Measurements from ENCODE around the gene MYOD1. TPM values are rescaled to one million over a fixed set of nuclear protein-coding genes. Genes with fewer than 3 reads are reported as not detected.

Gene MYOD1
- total RNA-seq, 2 experiments from 2014 or later, result not detected

GRCh38 chr11:17763244-17763643, 43.9 kb downstream of the MYOD1 start:
- no peaks in the 10 kb centered on the region for H3K9me3 ChIP-seq (ENCODE audit: low read length)
- ChIA-PET CTCF (ENCODE audit: unreplicated experiment) (no interaction called here), POLR2A (no interaction called here)
- no peak for DNase-seq (ENCODE audit: low spot score)
- no peaks in the 10 kb centered on the region for H3K4me1 ChIP-seq (ENCODE audit: insufficient read depth, low read length, poor library complexity, severe bottlenecking)
- intact Hi-C loops (cut with micrococcal nuclease; ENCODE audit: unreplicated experiment), result no loop called here
- no peaks in the 10 kb centered on the region for H4K20me1 ChIP-seq (ENCODE audit: insufficient read depth, low read length)
- no peak overlapping the region for H3K27ac ChIP-seq (ENCODE audit: low read depth, low read length, poor library complexity, severe bottlenecking)
- H3K4me2 ChIP-seq (ENCODE audit: low read length), result no peak overlapping the region
- TF ChIP-seq EZH2phosphoT487 (IDR thresholded peaks at IDR 0.05; ENCODE audit: borderline replicate concordance, low read depth, low read length) (no peak), CTCF (conservative IDR thresholded peaks at IDR 0.05; ENCODE audit: low read length) (no peak)
- no peaks in the 10 kb centered on the region for H3K36me3 ChIP-seq (ENCODE audit: insufficient read depth, low read length)
- H3K79me2 ChIP-seq (ENCODE audit: insufficient read depth, low read depth, low read length), result no peaks in the 10 kb centered on the region
- no peak overlapping the region for H3K4me3 ChIP-seq (ENCODE audit: low read depth, low read length, poor library complexity, severe bottlenecking)
- no peaks in the 10 kb centered on the region for H3K9me2 ChIP-seq (ENCODE audit: insufficient read depth, low read length)
- no peak overlapping the region for H2AFZ ChIP-seq (ENCODE audit: low read length)
- no TSS peak for BruUV-seq (replicated peaks)

- H3K79me2 ChIP-seq (ENCODE audit: insufficient read depth, low read depth, low read length), result no peaks in the 10 kb centered on the region
- POLR2A ChIA-PET, result no interaction called here
- no peak overlapping the region for H3K4me2 ChIP-seq (ENCODE audit: low read length)
- CTCF ChIA-PET (ENCODE audit: unreplicated experiment), result no interaction called here
- intact Hi-C loops (cut with micrococcal nuclease; ENCODE audit: unreplicated experiment), result no loop called here
- H4K20me1 ChIP-seq (ENCODE audit: insufficient read depth, low read length), result no peaks in the 10 kb centered on the region
- H2AFZ ChIP-seq (ENCODE audit: low read length), result no peak overlapping the region
- no TSS peak for BruUV-seq (replicated peaks)
- no peak overlapping the region for H3K4me3 ChIP-seq (ENCODE audit: low read depth, low read length, poor library complexity, severe bottlenecking)
- no peaks in the 10 kb centered on the region for H3K9me2 ChIP-seq (ENCODE audit: insufficient read depth, low read length)
- TF ChIP-seq EZH2phosphoT487 (IDR thresholded peaks at IDR 0.05; ENCODE audit: borderline replicate concordance, low read depth, low read length) (no peak), CTCF (conservative IDR thresholded peaks at IDR 0.05; ENCODE audit: low read length) (no peak)
- no peak for DNase-seq (ENCODE audit: low spot score)
- H3K4me1 ChIP-seq (ENCODE audit: insufficient read depth, low read length, poor library complexity, severe bottlenecking), result no peaks in the 10 kb centered on the region
- H3K27ac ChIP-seq (ENCODE audit: low read depth, low read length, poor library complexity, severe bottlenecking), result no peak overlapping the region
- H3K9me3 ChIP-seq (ENCODE audit: low read length), result no peaks in the 10 kb centered on the region
- no peaks in the 10 kb centered on the region for H3K36me3 ChIP-seq (ENCODE audit: insufficient read depth, low read length)
Observed at GRCh38 chr11:17763703-17764102, 44.3 kb downstream of the MYOD1 start.

- Histone ChIP-seq H3K4me1 (ENCODE audit: insufficient read depth, low read length, poor library complexity, severe bottlenecking) (no peaks in the 10 kb centered on the region), H2AFZ (ENCODE audit: low read length) (no peak overlapping the region), H3K36me3 (ENCODE audit: insufficient read depth, low read length) (no peaks in the 10 kb centered on the region), H4K20me1 (ENCODE audit: insufficient read depth, low read length) (no peaks in the 10 kb centered on the region), H3K27ac (ENCODE audit: low read depth, low read length, poor library complexity, severe bottlenecking) (no peak overlapping the region), H3K4me3 (ENCODE audit: low read depth, low read length, poor library complexity, severe bottlenecking) (no peak overlapping the region), H3K9me3 (ENCODE audit: low read length) (no peaks in the 10 kb centered on the region), H3K4me2 (ENCODE audit: low read length) (no peak overlapping the region), H3K79me2 (ENCODE audit: insufficient read depth, low read depth, low read length) (no peaks in the 10 kb centered on the region), H3K9me2 (ENCODE audit: insufficient read depth, low read length) (no peaks in the 10 kb centered on the region)
- intact Hi-C loops (cut with micrococcal nuclease; ENCODE audit: unreplicated experiment), result no loop called here
- CTCF ChIA-PET (ENCODE audit: unreplicated experiment), result no interaction called here
- POLR2A ChIA-PET, result no interaction called here
- DNase-seq (ENCODE audit: low spot score), result no peak
- BruUV-seq (replicated peaks), result no TSS peak
- no peak for TF ChIP-seq EZH2phosphoT487 (IDR thresholded peaks at IDR 0.05; ENCODE audit: borderline replicate concordance, low read depth, low read length)
Observed at GRCh38 chr11:17764446-17765218, 45.3 kb downstream of the MYOD1 start.
